Hepatocyte (in vitro differentiated cells): ENCODE data around the gene CRYBG2. TPM values are rescaled to one million over a fixed set of nuclear protein-coding genes. Genes with fewer than 3 reads are reported as not detected.
A peak's percentile ranks its signal among the peaks of the same experiment; 100 is the strongest.
"Not testable (repeated sequence)": the region's sequence is repeated elsewhere in the genome, so short reads cannot be mapped to it uniquely, and the experiment has no call there.

Experiments
- DNase-seq: peaks from one replicate; pipeline ENCODE4 v3.0.0-alpha.2; 2016; ENCODE audit warnings: low spot score
- H2AFZ ChIP-seq: fragments of 200-600 bp; sonication (generic); 2 replicates; pipeline ENCODE4 v1.6.0; 2016; ENCODE audit warnings: antibody characterized with exemption, mild to moderate bottlenecking
- H3K27ac ChIP-seq: fragments of 200-600 bp; sonication (generic); 2 replicates; pipeline ENCODE4 v1.5.1; 2016; ENCODE audit warnings: mild to moderate bottlenecking
- H3K27me3 ChIP-seq: fragments of 200-600 bp; sonication (generic); 2 replicates; pipeline ENCODE4 v1.6.1; 2016
- H3K36me3 ChIP-seq: fragments of 200-600 bp; sonication (generic); replicated peaks from 2 replicates; pipeline ENCODE4 v1.5.1; 2016; ENCODE audit warnings: low read depth; ENCODE audit not compliant: insufficient read depth
- H3K4me1 ChIP-seq: fragments of 200-600 bp; sonication (generic); 2 replicates; pipeline ENCODE4 v1.5.1; 2016; ENCODE audit warnings: mild to moderate bottlenecking, moderate library complexity; ENCODE audit not compliant: insufficient read depth
- H3K4me2 ChIP-seq: fragments of 200-600 bp; sonication (generic); 2 replicates; pipeline ENCODE4 v1.6.0; 2016
- H3K4me3 ChIP-seq: fragments of 200-600 bp; sonication (generic); 2 replicates; pipeline ENCODE4 v1.5.1; 2016; ENCODE audit warnings: mild to moderate bottlenecking
- H3K79me2 ChIP-seq: fragments of 200-600 bp; sonication (generic); 2 replicates; pipeline ENCODE4 v1.6.0; 2017; ENCODE audit warnings: mild to moderate bottlenecking
- H3K9me2 ChIP-seq: fragments of 200-600 bp; sonication (generic); replicated peaks from 2 replicates; pipeline ENCODE4 v1.6.0; 2017; ENCODE audit warnings: mild to moderate bottlenecking; ENCODE audit not compliant: insufficient read depth
- H3K9me3 ChIP-seq: fragments of 200-600 bp; sonication (generic); 2 replicates; pipeline ENCODE4 v1.5.1; 2016; ENCODE audit warnings: low read depth, mild to moderate bottlenecking
- H4K20me1 ChIP-seq: fragments of 200-600 bp; sonication (generic); 2 replicates; pipeline ENCODE4 v1.6.0; 2016; ENCODE audit warnings: mild to moderate bottlenecking; ENCODE audit not compliant: insufficient read depth, poor library complexity, severe bottlenecking
- EZH2 ChIP-seq: fragments of 200-600 bp; sonication (generic); IDR thresholded peaks from 2 replicates; pipeline ENCODE4 v1.6.1; 2016; ENCODE audit warnings: antibody characterized with exemption, mild to moderate bottlenecking, borderline replicate concordance
- EZH2phosphoT487 ChIP-seq: fragments of 200-600 bp; sonication (generic); IDR thresholded peaks from one replicate; pipeline ENCODE4 v1.6.1; 2018; ENCODE audit warnings: antibody characterized with exemption, mild to moderate bottlenecking, low read depth, moderate library complexity; ENCODE audit not compliant: unreplicated experiment, severe bottlenecking
- WGBS: methylation state at CpG from one replicate; pipeline ENCODE4 v1.1.6; 2016; ENCODE audit warnings: low lambda C conversion rate; ENCODE audit errors: missing lambda C conversion rate; 5-methylcytosine and 5-hydroxymethylcytosine counted together
- polyA plus RNA-seq: library from polyadenylated mRNA; unstranded; fragments of >200 nt; fragmentation: Nextera tagmentation; extraction: Ambion mirVana; gene quantifications from 2 replicates; pipeline ENCODE4 v1.2.1, GENCODE V29; 2016
- total RNA-seq: library from RNA; depleted of rRNA; stranded (reverse); fragments of >200 nt; gene quantifications from 2 replicates; pipeline ENCODE4 v1.2.3, GENCODE V29; 2014
- TF ChIP-seq, protein P1 (sequence below): fragments of 200-600 bp; sonication (generic); IDR thresholded peaks from 2 replicates; pipeline ENCODE4 v1.5.1; 2016; ENCODE audit warnings: antibody characterized with exemption, mild to moderate bottlenecking; ENCODE audit not compliant: poor library complexity

The CRYBG2 gene
- total and polyA plus RNA-seq, 2 experiments from 2014 or later, result 15.6 to 20.1 TPM

DNA sequence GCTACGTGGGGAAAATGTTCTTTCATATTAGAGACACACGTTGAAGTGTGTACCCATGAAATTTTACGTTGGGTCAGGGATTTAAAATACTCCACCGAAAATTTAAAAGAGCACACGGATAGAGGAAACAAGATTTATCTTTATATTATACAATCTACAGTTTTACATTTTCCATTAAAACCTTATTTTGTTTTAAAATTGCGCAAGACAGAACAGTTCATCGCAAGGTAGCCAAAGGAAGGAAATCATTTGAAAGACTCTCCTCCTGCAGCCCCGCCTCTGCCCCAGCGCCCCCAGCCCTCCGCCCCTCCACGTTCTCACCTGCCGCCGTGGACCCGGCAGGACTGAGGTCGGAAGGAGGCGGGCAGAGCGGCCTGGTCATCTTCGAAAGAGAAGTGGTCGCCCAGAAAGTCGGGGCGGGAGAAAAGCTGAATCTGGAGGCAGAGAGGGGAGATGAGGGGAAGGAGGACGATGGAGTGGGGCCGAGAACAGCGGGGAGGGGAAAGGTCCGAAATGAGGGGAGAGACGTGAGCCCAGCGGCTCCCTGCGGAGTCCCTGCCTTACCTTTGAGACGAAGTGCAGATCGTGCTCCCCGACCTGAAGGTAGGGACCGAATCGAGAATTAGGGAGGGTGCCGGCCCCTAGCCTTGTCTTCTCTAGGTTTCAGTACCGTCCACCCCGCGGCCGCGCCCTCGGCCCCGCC is 18.0 kb downstream of the CRYBG2 start:
- no peaks in the 10 kb centered on the region for H3K4me1 ChIP-seq
- DNase-seq, result no peak
- peak overlapping the region; percentile 69 for H2AFZ ChIP-seq
- peak overlapping the region; percentile 64 for H3K27ac ChIP-seq
- no peaks in the 10 kb centered on the region for H3K79me2 ChIP-seq
- WGBS, result 5% methylated on average over 26 of the region's 41 CpGs
- peak overlapping the region; percentile 90 for H3K4me2 ChIP-seq
- H4K20me1 ChIP-seq, result no peaks in the 10 kb centered on the region
- H3K4me3 ChIP-seq, result peak overlapping the region; percentile 54
- no peaks in the 10 kb centered on the region for H3K27me3 ChIP-seq
- H3K9me2 ChIP-seq, result no peaks in the 10 kb centered on the region
- H3K36me3 ChIP-seq, result no peaks in the 10 kb centered on the region
- H3K9me3 ChIP-seq, result no peaks in the 10 kb centered on the region
- TF ChIP-seq EZH2phosphoT487 (no peak), EZH2 (peak; percentile 42)

DNA sequence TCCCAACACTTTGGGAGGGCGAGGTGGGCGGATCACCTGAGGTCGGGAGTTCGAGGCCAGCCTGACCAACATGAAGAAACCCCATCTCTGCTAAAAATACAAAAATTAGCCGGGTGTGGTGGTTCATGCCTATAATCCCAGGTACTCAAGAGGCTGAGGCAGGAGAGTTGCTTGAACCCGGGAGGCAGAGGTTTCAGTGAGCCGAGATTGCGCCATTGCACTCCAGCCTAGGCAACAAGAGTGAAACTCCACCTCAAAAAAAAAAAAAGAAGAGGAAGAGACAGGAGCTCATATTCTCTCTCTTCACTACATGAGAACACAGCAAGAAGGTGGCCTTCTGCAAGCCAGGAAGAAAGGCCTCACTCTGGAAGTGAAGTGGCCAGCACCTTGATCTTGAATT is 20.6 kb downstream of the CRYBG2 start:
- not testable (repeated sequence) for H3K4me2 ChIP-seq, DNase-seq, H3K4me1 ChIP-seq, H4K20me1 ChIP-seq, H2AFZ ChIP-seq, H3K9me3 ChIP-seq, H3K36me3 ChIP-seq, H3K9me2 ChIP-seq, H3K27ac ChIP-seq, H3K27me3 ChIP-seq, H3K79me2 ChIP-seq, H3K4me3 ChIP-seq
- WGBS, result 95% methylated on average over 7 of the region's 8 CpGs

DNA sequence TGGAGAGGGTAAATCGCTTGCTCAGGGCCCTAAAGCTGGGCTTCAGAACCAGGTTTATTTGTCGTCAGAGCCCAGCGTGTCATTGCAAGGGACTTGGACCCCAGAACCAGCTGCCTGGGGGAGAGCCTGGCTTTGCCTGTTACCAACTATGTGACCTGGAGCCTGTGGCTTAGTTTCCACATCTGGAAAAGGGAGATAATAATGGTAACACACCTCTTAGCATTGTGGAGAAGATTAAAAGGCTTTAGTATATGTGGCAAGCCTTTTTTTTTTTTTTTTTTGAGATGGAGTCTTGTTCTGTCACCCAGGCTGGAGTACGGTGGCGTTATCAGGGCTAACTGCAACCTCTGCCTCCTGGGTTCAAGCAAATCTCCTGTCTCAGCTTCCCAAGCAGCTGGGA is 23.7 kb downstream of the CRYBG2 start:
- no peaks in the 10 kb centered on the region for H4K20me1 ChIP-seq
- H3K9me2 ChIP-seq, result no peaks in the 10 kb centered on the region
- 87% methylated on average over 5 of the region's 5 CpGs for WGBS
- no peak overlapping the region for H3K4me3 ChIP-seq
- DNase-seq, result no peak
- H3K27me3 ChIP-seq, result no peaks in the 10 kb centered on the region
- H3K9me3 ChIP-seq, result no peaks in the 10 kb centered on the region
- no peaks in the 10 kb centered on the region for H3K79me2 ChIP-seq
- H2AFZ ChIP-seq, result no peak overlapping the region
- TF ChIP-seq EZH2 (no peak), EZH2phosphoT487 (no peak)
- TF ChIP-seq, protein P1, sequence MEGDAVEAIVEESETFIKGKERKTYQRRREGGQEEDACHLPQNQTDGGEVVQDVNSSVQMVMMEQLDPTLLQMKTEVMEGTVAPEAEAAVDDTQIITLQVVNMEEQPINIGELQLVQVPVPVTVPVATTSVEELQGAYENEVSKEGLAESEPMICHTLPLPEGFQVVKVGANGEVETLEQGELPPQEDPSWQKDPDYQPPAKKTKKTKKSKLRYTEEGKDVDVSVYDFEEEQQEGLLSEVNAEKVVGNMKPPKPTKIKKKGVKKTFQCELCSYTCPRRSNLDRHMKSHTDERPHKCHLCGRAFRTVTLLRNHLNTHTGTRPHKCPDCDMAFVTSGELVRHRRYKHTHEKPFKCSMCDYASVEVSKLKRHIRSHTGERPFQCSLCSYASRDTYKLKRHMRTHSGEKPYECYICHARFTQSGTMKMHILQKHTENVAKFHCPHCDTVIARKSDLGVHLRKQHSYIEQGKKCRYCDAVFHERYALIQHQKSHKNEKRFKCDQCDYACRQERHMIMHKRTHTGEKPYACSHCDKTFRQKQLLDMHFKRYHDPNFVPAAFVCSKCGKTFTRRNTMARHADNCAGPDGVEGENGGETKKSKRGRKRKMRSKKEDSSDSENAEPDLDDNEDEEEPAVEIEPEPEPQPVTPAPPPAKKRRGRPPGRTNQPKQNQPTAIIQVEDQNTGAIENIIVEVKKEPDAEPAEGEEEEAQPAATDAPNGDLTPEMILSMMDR, result no peak
- no peak overlapping the region for H3K27ac ChIP-seq
- no peaks in the 10 kb centered on the region for H3K4me1 ChIP-seq
- H3K4me2 ChIP-seq, result no peak overlapping the region
- H3K36me3 ChIP-seq, result no peaks in the 10 kb centered on the region

DNA sequence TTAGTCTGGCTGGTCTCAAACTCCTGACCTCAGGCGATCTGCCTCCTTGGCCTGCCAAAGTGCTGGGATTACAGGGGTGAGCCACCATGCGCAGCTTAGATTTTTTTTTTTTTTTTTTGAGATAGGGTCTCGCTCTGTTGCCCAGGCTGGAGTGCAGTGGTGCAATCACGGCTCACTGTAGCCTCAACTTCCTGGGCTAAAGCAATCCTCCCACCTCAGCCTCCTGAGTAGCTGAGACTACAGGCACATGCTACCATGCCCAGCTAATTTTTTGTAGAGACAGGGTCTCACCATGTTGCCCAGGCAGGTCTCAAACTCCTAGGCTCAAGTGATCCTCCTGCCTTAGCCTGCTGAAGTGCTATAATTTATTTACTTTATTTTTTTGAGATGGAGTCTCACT is 24.6 kb downstream of the CRYBG2 start:
- H3K9me3 ChIP-seq, H3K4me1 ChIP-seq, H3K9me2 ChIP-seq, H3K4me2 ChIP-seq, H3K27me3 ChIP-seq, H2AFZ ChIP-seq, H4K20me1 ChIP-seq, H3K27ac ChIP-seq, H3K4me3 ChIP-seq, H3K36me3 ChIP-seq, DNase-seq, H3K79me2 ChIP-seq: not testable (repeated sequence)
- 95% methylated on average over 4 of the region's 4 CpGs for WGBS

DNA sequence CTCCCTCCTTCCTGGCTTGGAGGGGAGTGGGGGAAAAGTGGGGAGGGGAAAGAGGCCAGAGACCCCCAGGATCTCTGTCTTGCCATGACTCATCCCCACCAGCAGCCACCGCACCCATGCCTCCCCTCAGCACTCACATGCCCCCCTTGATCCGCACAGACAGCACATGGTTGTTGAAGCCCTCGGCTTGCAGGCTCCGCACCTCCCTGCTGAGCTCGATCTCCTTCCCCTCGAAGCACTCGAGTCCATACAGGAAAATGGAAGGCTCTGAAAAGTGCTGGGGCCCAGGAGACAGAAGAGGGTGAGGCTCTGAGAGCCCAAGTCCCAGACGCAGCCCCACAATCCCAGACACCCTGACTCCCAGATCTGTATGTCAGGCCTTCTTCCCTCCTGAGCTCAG is 25.3 kb downstream of the CRYBG2 start:
- no peak for DNase-seq
- 90% methylated on average over 7 of the region's 8 CpGs for WGBS
- Histone ChIP-seq H3K4me1 (no peaks in the 10 kb centered on the region), H2AFZ (no peak overlapping the region), H3K4me2 (no peak overlapping the region), H3K27ac (no peak overlapping the region), H3K36me3 (no peaks in the 10 kb centered on the region), H3K27me3 (no peaks in the 10 kb centered on the region), H3K9me3 (no peaks in the 10 kb centered on the region), H3K9me2 (no peaks in the 10 kb centered on the region), H3K4me3 (no peak overlapping the region), H3K79me2 (no peaks in the 10 kb centered on the region), H4K20me1 (no peaks in the 10 kb centered on the region)
- TF ChIP-seq EZH2phosphoT487 (no peak), EZH2 (no peak)
- TF ChIP-seq, protein P1, result no peak
